ENCODE measurements around the gene SHANK1.
"Not testable (repeated sequence)": the region's sequence is repeated elsewhere in the genome, so short reads cannot be mapped to it uniquely, and the experiment has no call there.

Gene SHANK1

GRCh38 chr19:50639121-50640112 lies 80.2 kb downstream of the SHANK1 start, which contains the start of gene SYT3:
Gene SYT3, minus strand, starts transcription at chr19:50639881. Its CDS starts 2,470 bp downstream, at chr19:50637411.
- peak in 54 of 56 donors; percentile 11 to 89 (median 50) for DNase-seq

GRCh38 chr19:50638600-50638999 lies 81.0 kb downstream of the SHANK1 start:
- no peak for DNase-seq

- no peak for DNase-seq
Observed at GRCh38 chr19:50636317-50637085, 83.1 kb downstream of the SHANK1 start.

GRCh38 chr19:50633973-50634372 lies 85.6 kb downstream of the SHANK1 start:
- DNase-seq, result no peak

- DNase-seq, result no peak
Observed at GRCh38 chr19:50633359-50633758, 86.2 kb downstream of the SHANK1 start.

- no peak for DNase-seq
Observed at GRCh38 chr19:50632151-50632835, 87.3 kb downstream of the SHANK1 start.

- DNase-seq, result no peak
Observed at GRCh38 chr19:50629801-50630200, 89.8 kb downstream of the SHANK1 start.

GRCh38 chr19:50629194-50629593 lies 90.4 kb downstream of the SHANK1 start:
- no peak for DNase-seq

- DNase-seq, result no peak
Observed at GRCh38 chr19:50628551-50628950, 91.1 kb downstream of the SHANK1 start.

- no peak for DNase-seq
Observed at GRCh38 chr19:50628146-50628545, 91.5 kb downstream of the SHANK1 start.

GRCh38 chr19:50626795-50627194 lies 92.8 kb downstream of the SHANK1 start:
- DNase-seq, result no peak

GRCh38 chr19:50626011-50626410 lies 93.6 kb downstream of the SHANK1 start:
- no peak for DNase-seq

- DNase-seq, result no peak
Observed at GRCh38 chr19:50624949-50625600, 94.5 kb downstream of the SHANK1 start.

GRCh38 chr19:50620394-50620906 lies 99.2 kb downstream of the SHANK1 start:
- not testable (repeated sequence) for DNase-seq

GRCh38 chr19:50619184-50619583 lies 100.4 kb downstream of the SHANK1 start:
- not testable (repeated sequence) for DNase-seq

- not testable (repeated sequence) for DNase-seq
Observed at GRCh38 chr19:50618379-50618778, 101.2 kb downstream of the SHANK1 start.

GRCh38 chr19:50612504-50613404 lies 106.8 kb downstream of the SHANK1 start:
- DNase-seq, result not testable (repeated sequence)
